Trophoblast cell (in vitro differentiated cells and primary cell): ENCODE data around the gene SIRPG.

Source experiments
- DNase-seq, 2 donors: peaks; one replicate each; pipeline ENCODE4 v3.0.0-alpha.2; 2016
- H2AFZ ChIP-seq: 2 replicates; pipeline ENCODE4 v1.6.1; 2013; ENCODE audit warnings: low read length, moderate library complexity, mild to moderate bottlenecking; ENCODE audit not compliant: insufficient read depth, poor library complexity
- H2AK5ac ChIP-seq: 2 replicates; pipeline ENCODE4 v1.6.1; 2013; ENCODE audit warnings: mild to moderate bottlenecking, low read length
- H2BK120ac ChIP-seq: 2 replicates; pipeline ENCODE4 v1.6.1; 2013; ENCODE audit warnings: low read length, mild to moderate bottlenecking, moderate library complexity; ENCODE audit not compliant: insufficient read depth, poor library complexity
- H2BK12ac ChIP-seq: 2 replicates; pipeline ENCODE4 v1.6.1; 2013; ENCODE audit warnings: mild to moderate bottlenecking, low read length, moderate library complexity
- H2BK5ac ChIP-seq: 2 replicates; pipeline ENCODE4 v1.6.1; 2013; ENCODE audit warnings: low read length, low read depth, moderate library complexity, mild to moderate bottlenecking; ENCODE audit not compliant: poor library complexity
- H3K14ac ChIP-seq: 2 replicates; pipeline ENCODE4 v1.6.1; 2013; ENCODE audit warnings: mild to moderate bottlenecking, low read length
- H3K18ac ChIP-seq: 2 replicates; pipeline ENCODE4 v1.6.1; 2013; ENCODE audit warnings: mild to moderate bottlenecking, low read length
- H3K23ac ChIP-seq: 2 replicates; pipeline ENCODE4 v1.6.1; 2013; ENCODE audit warnings: low read length
- H3K27ac ChIP-seq: 2 replicates; pipeline ENCODE4 v1.5.1; 2013; ENCODE audit warnings: low read depth, mild to moderate bottlenecking, inconsistent platforms, low read length, moderate library complexity
- H3K27me3 ChIP-seq: 2 replicates; pipeline ENCODE4 v1.6.1; 2013; ENCODE audit warnings: inconsistent platforms, mild to moderate bottlenecking, low read length, moderate library complexity; ENCODE audit not compliant: insufficient read depth
- H3K36me3 ChIP-seq, 2 experiments: 1 replicate in 1 of 2; 2 replicates in 1 of 2; pipeline ENCODE4 v1.6.1; 2013; ENCODE audit warnings: low read length in 2 of 2, mild to moderate bottlenecking in 2 of 2, moderate library complexity in 1 of 2; ENCODE audit not compliant: insufficient read depth in 2 of 2, control insufficient read depth in 1 of 2
- H3K4ac ChIP-seq: 2 replicates; pipeline ENCODE4 v1.6.1; 2013; ENCODE audit warnings: low read depth, mild to moderate bottlenecking, low read length, moderate library complexity
- H3K4me1 ChIP-seq, 2 experiments: 1 replicate in 1 of 2; 2 replicates in 1 of 2; pipeline ENCODE4 v1.6.1; 2013; ENCODE audit warnings: low read length in 2 of 2, mild to moderate bottlenecking in 2 of 2, moderate library complexity in 1 of 2; ENCODE audit not compliant: insufficient read depth in 2 of 2, control insufficient read depth in 1 of 2
- H3K4me2 ChIP-seq: 2 replicates; pipeline ENCODE4 v1.6.1; 2013; ENCODE audit warnings: inconsistent platforms, mild to moderate bottlenecking, low read length, moderate library complexity
- H3K4me3 ChIP-seq: 2 replicates; pipeline ENCODE4 v1.5.1; 2013; ENCODE audit warnings: mild to moderate bottlenecking, low read depth, low read length, inconsistent platforms
- H3K79me1 ChIP-seq: one replicate; pipeline ENCODE4 v1.6.1; 2013; ENCODE audit warnings: low read length
- H3K79me2 ChIP-seq: 2 replicates; pipeline ENCODE4 v1.6.1; 2013; ENCODE audit warnings: low read length, mild to moderate bottlenecking; ENCODE audit not compliant: control insufficient read depth, insufficient read depth, poor library complexity
- H3K9ac ChIP-seq: 2 replicates; pipeline ENCODE4 v1.6.1; 2013; ENCODE audit warnings: mild to moderate bottlenecking, low read length
- H3K9me3 ChIP-seq: 2 replicates; pipeline ENCODE4 v1.6.1; 2013; ENCODE audit warnings: low read depth, mild to moderate bottlenecking, control low read depth, inconsistent platforms, low read length; ENCODE audit not compliant: insufficient read depth
- H4K12ac ChIP-seq: 2 replicates; pipeline ENCODE4 v1.6.1; 2013; ENCODE audit warnings: low read depth, mild to moderate bottlenecking, low read length, moderate library complexity
- H4K8ac ChIP-seq: 2 replicates; pipeline ENCODE4 v1.6.1; 2013; ENCODE audit warnings: low read depth, mild to moderate bottlenecking, low read length, moderate library complexity
- H4K91ac ChIP-seq: one replicate; pipeline ENCODE4 v1.6.1; 2013; ENCODE audit warnings: low read depth, mild to moderate bottlenecking, low read length, moderate library complexity
- WGBS: extraction: QIAGEN DNeasy Blood & Tissue Kit; methylation state at CpG from one replicate; pipeline ENCODE4 v1.1.7; 2013; ENCODE audit warnings: missing lambda C conversion rate; ENCODE audit not compliant: insufficient read length, insufficient coverage; ENCODE audit errors: extremely low coverage; 5-methylcytosine and 5-hydroxymethylcytosine counted together

The SIRPG gene

DNA sequence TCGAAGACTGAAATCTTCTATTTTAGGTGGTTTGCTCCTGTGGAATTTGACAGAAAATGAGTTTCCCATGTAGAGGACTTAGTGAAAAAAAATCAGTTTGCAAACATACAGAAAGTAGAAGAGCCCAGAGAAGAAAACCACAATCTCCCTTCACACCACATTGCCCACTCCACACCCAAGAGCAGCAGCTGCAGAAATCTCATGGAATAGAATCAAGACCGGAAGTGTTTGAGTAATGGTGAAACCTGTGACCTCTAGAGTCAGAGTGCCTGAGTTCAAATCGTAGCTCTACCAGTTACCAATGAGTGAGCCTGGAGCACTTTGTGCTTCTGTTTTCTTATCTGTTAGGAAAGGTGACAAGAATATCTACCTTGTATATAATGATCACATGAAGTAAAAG, 4.6 kb downstream of the SIRPG start:
- Histone ChIP-seq H3K79me1 (no peaks in the 10 kb centered on the region), H2AK5ac (no peak overlapping the region), H2BK5ac (no peak overlapping the region), H2BK120ac (no peak overlapping the region), H4K12ac (no peak overlapping the region), H3K4me2 (no peak overlapping the region), H3K36me3 (no peaks in the 10 kb centered on the region), H3K27ac (no peak overlapping the region), H4K8ac (no peak overlapping the region), H3K9me3 (no peaks in the 10 kb centered on the region), H3K23ac (no peak overlapping the region), H3K4me3 (no peak overlapping the region), H2AFZ (no peak overlapping the region), H2BK12ac (no peak overlapping the region), H4K91ac (no peak overlapping the region), H3K14ac (no peak overlapping the region), H3K9ac (no peak overlapping the region), H3K27me3 (no peaks in the 10 kb centered on the region), H3K4me1 (no peaks in the 10 kb centered on the region), H3K18ac (no peak overlapping the region), H3K4ac (no peak overlapping the region), H3K79me2 (no peaks in the 10 kb centered on the region)
- no CpG with 5 or more reads among the region's 3 CpGs for WGBS
- no peak for DNase-seq

DNA sequence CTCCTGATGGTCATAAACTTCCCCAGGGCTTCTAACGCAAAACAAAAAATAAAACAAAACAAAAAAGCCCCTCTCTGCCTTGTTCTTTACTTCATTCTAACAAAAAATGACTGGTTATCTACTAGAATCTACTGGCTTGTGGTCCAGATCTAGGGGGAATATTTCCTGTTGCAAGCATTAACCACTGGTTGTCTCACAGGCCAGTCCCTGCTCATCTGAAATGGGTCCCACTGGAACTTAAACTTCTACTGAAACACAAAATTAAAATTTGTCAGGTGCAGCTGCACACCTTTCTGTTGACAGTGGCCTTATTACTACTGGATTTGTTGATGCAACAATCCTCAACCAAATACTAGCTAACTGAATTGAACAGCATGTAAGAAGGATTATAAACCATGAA, 5.5 kb downstream of the SIRPG start:
- H3K18ac ChIP-seq: no peak overlapping the region
- H3K4me3 ChIP-seq: no peak overlapping the region
- H2BK120ac ChIP-seq: no peak overlapping the region
- H3K27ac ChIP-seq: no peak overlapping the region
- no peak overlapping the region for H4K8ac ChIP-seq
- no peaks in the 10 kb centered on the region for H3K36me3 ChIP-seq
- no peaks in the 10 kb centered on the region for H3K4me1 ChIP-seq
- H3K79me2 ChIP-seq: no peaks in the 10 kb centered on the region
- no peak overlapping the region for H3K23ac ChIP-seq
- H3K27me3 ChIP-seq: no peaks in the 10 kb centered on the region
- H2AK5ac ChIP-seq: no peak overlapping the region
- H2AFZ ChIP-seq: no peak overlapping the region
- H3K4me2 ChIP-seq: no peak overlapping the region
- H2BK5ac ChIP-seq: no peak overlapping the region
- H3K79me1 ChIP-seq: no peaks in the 10 kb centered on the region
- H3K4ac ChIP-seq: no peak overlapping the region
- no peak overlapping the region for H3K14ac ChIP-seq
- H3K9me3 ChIP-seq: no peaks in the 10 kb centered on the region
- H2BK12ac ChIP-seq: no peak overlapping the region
- no peak overlapping the region for H3K9ac ChIP-seq
- DNase-seq: no peak
- H4K91ac ChIP-seq: no peak overlapping the region
- no peak overlapping the region for H4K12ac ChIP-seq
- no CpG with 5 or more reads among the region's 1 CpG for WGBS

DNA sequence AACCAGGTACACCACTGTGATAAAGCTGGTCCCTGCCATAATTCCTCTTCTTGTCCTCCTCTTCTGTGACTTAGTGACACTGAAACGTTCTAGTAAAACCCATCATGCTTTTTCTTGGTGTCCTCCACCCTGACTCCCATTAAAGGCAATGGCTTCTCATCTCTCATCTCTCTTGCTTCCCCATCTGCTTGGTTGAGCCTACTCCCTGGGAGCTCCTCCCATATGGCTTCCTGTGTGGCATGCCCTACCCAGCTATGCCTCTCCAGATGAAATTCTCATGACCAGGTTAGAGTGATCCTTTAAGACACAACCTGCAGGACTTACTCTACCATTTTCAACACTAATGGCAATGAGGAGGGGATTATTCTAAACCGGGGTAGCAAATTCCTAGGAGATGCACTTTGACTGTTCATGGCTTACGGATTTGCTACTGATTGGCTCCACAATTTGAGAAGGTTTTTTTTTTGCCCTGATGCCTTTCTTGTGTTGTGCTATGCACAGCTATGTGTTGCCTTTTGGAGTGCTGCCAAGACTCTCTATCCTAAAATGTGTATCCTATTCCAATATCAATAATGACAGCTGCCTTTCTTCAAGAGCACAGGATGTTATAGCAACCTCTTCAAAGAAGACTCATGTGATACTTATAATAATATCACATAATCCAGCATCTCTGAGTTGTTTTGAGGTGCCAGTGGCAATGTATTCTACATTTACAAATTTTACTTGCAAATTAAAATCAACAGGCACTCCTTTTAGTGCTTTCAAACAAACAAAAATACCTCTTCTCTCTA, 6.1 kb downstream of the SIRPG start:
- H3K36me3 ChIP-seq: no peaks in the 10 kb centered on the region
- no peak overlapping the region for H3K9ac ChIP-seq
- DNase-seq: no peak
- no peak overlapping the region for H3K18ac ChIP-seq
- no peaks in the 10 kb centered on the region for H3K79me1 ChIP-seq
- H4K8ac ChIP-seq: no peak overlapping the region
- no CpG with 5 or more reads among the region's 3 CpGs for WGBS
- H3K23ac ChIP-seq: no peak overlapping the region
- H3K4me2 ChIP-seq: no peak overlapping the region
- no peaks in the 10 kb centered on the region for H3K27me3 ChIP-seq
- no peak overlapping the region for H2BK120ac ChIP-seq
- H4K12ac ChIP-seq: no peak overlapping the region
- no peaks in the 10 kb centered on the region for H3K4me1 ChIP-seq
- H3K4me3 ChIP-seq: no peak overlapping the region
- H2AFZ ChIP-seq: no peak overlapping the region
- H3K14ac ChIP-seq: no peak overlapping the region
- no peaks in the 10 kb centered on the region for H3K79me2 ChIP-seq
- H2AK5ac ChIP-seq: no peak overlapping the region
- H3K4ac ChIP-seq: no peak overlapping the region
- H3K9me3 ChIP-seq: no peaks in the 10 kb centered on the region
- no peak overlapping the region for H2BK5ac ChIP-seq
- H4K91ac ChIP-seq: no peak overlapping the region
- no peak overlapping the region for H2BK12ac ChIP-seq
- no peak overlapping the region for H3K27ac ChIP-seq

DNA sequence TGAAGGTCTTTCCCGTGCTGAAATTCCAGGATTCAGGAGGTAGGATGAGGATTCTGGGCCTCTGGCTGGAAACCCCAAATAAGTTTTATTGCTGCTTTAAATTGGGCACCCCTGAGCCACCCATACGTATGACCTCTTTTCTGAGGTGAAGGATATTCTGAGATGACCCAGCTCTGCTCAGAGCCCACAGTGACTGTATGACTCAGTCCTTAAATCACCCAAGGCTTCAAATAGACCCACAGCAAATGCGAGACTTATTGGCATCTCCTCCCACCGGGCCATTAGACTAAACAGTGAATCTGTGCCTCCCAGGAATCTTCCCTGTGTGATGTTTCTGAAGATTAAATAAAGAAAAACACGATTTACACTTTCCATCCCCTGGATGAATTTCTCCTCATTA, 9.5 kb downstream of the SIRPG start:
- Histone ChIP-seq H3K23ac (no peak overlapping the region), H3K4me2 (no peak overlapping the region), H2BK120ac (no peak overlapping the region)

More for the DNA sequence above, 9.5 kb downstream of the SIRPG start:
- no peak overlapping the region for H2BK12ac ChIP-seq
- H2BK5ac ChIP-seq: no peak overlapping the region
- no peak overlapping the region for H2AK5ac ChIP-seq
- no peaks in the 10 kb centered on the region for H3K27me3 ChIP-seq
- H3K27ac ChIP-seq: no peak overlapping the region
- H3K14ac ChIP-seq: no peak overlapping the region
- H3K4ac ChIP-seq: no peak overlapping the region
- H4K91ac ChIP-seq: no peak overlapping the region
- peaks cover 5% of the 10 kb centered on the region for H3K9me3 ChIP-seq
- H3K36me3 ChIP-seq: no peaks in the 10 kb centered on the region
- WGBS: no CpG with 5 or more reads among the region's 5 CpGs
- H3K79me2 ChIP-seq: no peaks in the 10 kb centered on the region
- H3K79me1 ChIP-seq: no peaks in the 10 kb centered on the region
- no peak overlapping the region for H4K12ac ChIP-seq
- no peak for DNase-seq
- H3K9ac ChIP-seq: no peak overlapping the region
- no peak overlapping the region for H3K18ac ChIP-seq
- H4K8ac ChIP-seq: no peak overlapping the region
- H2AFZ ChIP-seq: no peak overlapping the region
- H3K4me3 ChIP-seq: no peak overlapping the region
- no peaks in the 10 kb centered on the region for H3K4me1 ChIP-seq
